ENCODE measurements around the gene ALCAM.

The ALCAM gene
- 2.4 to 13.5 (median 9.5) reads per million in 4 experiments for total RNA-seq

GRCh38 chr3:105366326-105367062 is at the start of gene ALCAM:
ALCAM (plus strand) TSS chr3:105366909.
- peak; percentile 63 for DNase-seq

DNA sequence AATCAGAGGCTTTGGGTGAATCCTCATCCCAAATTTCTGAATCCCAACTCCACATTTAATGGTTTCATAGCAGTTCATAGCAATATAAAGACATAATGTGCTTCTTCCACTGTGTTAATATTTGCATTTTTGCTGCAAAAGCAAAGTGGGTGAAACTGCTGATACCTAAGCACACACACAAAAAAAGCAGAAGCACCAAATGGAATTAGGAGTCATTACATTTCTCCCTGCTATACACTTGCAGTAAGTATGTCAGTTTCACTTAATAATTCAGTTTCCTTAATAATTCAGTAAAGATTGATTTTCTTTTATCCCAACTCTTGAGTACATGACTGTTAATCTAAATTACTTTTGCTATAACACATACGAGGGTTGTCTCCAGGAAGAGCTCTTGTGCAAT is 48.9 kb upstream of the ALCAM start:
- no peak for DNase-seq

DNA sequence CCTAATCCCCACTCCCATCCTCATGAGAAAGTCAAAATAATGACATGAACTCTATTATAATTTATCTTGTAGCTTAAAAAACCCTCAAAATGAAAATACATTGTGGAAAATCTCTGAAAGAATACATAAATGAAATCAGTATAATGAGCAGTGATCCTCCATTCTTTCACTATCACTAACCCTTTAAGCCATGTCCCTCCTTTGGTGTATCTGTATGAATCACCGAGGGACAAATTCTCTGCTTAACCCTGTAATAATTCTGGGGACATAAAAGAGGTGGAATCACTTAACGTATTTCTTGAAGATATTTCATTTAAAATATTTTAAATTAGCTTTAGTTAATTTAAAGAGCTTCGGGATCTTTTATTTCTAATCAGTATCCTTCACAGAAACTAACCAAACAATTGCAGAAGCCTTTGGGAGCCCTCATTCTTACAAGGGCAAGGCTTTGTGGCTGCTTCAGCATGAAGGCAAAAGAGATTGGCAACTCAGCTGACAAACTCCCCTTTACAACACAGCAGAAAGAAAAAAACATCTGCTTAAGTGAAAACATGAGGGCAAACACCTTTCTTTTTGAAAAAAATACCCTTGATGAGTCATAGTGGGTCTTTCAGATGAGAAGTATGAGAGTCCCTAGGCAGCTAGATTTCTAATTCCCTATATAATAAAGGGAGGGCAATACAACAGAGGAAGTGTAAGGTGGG is 44.0 kb upstream of the ALCAM start:
- DNase-seq: no peak

DNA sequence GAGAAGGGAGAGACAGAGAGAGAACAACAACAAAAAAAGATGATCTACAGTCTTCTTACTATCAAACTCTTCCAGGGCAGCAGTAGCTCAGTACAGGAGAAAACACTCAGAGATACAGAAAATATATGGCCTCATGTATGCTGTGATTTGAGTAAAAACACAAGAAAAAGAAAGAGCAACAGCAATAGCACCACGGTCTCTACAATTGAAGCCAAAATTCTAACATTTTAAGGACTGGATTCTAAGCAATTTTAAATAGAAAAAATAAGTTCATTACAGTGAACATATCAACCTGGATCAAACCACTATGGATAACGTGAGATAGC is 43.5 kb upstream of the ALCAM start:
- DNase-seq: no peak

DNA sequence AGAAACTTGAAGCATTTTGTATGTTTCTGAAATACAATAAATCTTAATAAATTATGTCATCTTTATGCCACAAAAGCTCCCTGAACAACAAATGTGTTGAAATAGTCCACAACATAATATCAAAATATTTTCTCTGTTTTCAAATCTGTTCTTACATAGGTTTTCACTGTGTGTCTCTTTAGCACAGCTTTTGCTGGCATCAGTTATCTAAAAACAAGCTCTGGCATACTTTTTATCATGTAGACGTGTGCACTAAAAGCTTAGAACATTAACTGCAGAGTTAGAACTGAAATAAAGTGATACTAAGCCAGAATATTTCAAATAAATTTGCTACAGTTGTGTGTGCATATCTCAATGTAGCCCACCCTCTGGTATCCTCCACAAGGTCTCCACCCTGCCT is 41.8 kb upstream of the ALCAM start:
- DNase-seq: no peak

- no peak for DNase-seq
Measured at GRCh38 chr3:105327662-105328337, 38.9 kb upstream of the ALCAM start.

- no peak for DNase-seq
Measured at GRCh38 chr3:105328338-105328730, 38.4 kb upstream of the ALCAM start.

GRCh38 chr3:105332961-105333360 is 33.7 kb upstream of the ALCAM start:
- DNase-seq: no peak

DNA sequence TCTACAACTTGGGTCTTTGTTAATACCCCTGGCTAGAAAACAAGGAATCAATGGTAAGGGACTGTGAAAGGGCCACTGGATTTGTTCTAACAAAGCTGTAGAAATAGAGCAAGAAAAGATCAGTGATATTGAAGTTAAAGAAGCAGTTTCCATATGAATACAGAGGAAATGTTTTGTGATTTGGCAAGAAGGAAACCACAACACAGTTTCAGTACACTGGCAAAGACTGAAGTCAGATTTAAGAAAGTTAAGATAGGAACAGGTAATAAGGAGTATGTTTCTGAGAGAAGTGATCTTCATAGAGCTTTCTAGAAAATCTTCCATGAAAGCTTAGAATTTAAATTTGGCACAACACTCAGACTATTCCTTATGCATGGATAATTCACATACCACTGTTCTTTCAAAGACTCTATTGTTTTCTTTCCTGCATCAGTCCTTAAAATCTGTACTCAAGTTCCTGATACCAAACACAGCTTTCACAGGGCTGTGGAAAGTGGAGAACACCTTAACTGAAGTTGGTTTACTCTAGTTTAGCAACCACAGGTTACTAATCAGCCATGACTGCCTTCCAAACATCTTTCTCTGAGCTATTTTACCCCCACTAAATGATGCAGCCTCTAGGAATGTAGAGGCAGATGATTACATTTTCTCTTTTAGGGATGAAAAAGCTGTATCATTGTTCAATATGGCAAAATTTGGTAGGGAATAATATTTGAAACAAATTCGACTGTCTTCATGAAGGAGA is 32.4 kb upstream of the ALCAM start:
- DNase-seq: no peak

GRCh38 chr3:105339946-105340345 is 26.8 kb upstream of the ALCAM start:
- DNase-seq: no peak

DNA sequence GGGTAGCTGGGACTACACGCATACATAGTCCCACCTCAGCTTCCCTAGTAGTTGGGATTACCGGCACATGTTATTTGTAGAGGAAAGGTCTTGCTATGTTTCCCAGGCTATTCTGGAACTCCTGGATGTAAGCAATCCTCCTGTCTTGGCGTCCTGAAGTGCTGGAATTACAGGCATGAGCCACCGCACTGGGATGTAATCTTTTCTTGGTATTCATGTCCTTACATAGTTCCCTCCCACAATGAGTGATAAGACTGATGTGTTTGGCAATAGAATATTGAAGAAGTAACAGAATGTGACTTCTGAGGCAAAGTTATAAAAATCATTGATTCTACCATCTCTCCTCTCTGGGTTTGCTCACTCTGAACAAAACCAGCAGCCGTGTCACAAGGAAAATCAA is 22.7 kb upstream of the ALCAM start:
- no peak for DNase-seq

DNA sequence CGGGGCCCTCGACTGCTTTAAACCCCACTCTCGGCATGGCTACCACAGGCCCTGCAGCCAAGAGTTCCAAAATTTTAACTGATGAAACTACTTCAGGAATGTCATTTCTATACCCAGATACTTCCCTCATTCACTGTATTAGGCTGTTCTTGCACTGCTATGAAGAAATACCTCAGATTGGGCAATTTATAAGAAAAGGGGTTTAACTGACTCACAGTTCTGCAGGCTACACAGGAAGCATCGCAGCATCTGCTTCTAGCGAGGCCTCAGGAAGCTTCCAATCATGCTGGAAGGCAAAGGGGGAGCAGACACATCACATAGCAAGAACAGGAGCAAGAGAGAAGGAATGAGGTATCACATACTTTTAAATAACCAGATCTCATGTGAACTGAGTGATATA is 21.6 kb upstream of the ALCAM start:
- no peak for DNase-seq

DNA sequence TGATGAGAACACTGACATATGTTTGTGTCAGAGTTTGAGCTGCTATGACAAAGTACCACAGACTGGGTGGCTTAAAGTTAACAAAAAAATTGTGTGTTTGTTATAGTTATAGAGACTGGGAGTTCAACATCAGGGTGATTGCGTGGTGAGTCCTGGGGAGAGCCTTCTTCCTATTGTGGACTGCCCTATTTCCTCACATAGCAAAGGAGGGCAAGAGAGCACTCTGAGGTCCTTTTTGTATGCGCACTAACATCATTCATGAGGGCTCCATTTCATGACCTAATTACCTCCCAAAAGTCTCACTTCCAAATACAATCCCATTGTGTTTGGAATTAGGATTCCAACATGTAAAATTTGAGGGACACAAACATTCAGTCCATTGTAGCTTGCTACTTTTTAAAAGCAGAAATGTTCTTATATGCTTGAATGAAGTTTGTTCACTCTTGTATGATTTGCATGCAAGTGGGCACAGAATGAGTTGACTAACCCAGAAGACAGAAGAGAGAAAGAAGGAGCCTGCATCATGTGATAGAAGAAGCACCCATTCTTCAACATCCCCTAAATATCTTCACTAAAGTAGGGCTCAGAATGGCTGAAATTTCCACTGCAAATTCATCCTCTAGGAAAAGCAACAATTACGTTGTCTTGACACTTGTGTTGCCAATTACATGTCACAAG is 18.9 kb upstream of the ALCAM start:
- no peak for DNase-seq

- no peak for DNase-seq
Measured at GRCh38 chr3:105348307-105348706, 18.4 kb upstream of the ALCAM start.

GRCh38 chr3:105349684-105350387 is 16.9 kb upstream of the ALCAM start:
- no peak for DNase-seq

DNA sequence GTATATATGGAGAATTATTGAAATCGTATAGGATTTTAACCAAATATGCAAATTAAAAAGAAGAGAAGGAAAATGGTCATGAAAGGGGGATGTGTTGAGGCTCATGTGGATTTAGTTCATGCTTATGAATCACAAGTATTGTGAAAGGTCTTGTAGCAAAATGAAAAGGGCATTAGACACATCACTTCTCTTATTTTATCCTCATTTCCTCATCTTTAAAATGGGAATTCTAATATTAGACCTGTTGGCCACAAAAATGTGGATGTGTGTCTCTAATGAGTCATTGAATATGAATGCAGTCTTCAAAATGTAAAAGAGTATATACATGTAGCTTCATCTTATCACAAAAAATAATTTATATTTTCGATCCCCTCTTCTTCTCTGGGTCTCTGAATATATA is 14.9 kb upstream of the ALCAM start:
- DNase-seq: no peak

GRCh38 chr3:105352976-105353375 is 13.7 kb upstream of the ALCAM start:
- no peak for DNase-seq

- no peak for DNase-seq
Measured at GRCh38 chr3:105353485-105354161, 13.1 kb upstream of the ALCAM start.

- DNase-seq: no peak
Measured at GRCh38 chr3:105354429-105354828, 12.3 kb upstream of the ALCAM start.

GRCh38 chr3:105355408-105356061 is 11.2 kb upstream of the ALCAM start:
- no peak for DNase-seq

DNA sequence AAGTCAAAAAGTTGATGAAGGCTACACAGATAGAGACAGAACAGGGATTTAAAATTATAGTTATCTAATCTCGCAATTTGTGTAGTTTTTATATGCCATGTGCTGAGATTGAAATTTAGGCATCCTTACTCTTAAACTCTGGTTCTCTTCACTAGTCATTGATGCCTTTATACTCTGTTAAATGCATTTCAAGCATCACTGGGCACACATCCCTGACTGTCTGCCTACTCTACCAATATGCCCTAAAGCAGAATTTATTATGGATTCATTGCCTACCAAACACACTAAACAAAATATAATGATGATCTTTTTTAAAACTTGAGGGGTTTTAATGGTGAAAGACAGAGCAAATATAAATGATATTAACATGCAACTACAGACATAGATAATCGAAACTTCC is 10.3 kb upstream of the ALCAM start:
- DNase-seq: no peak
